SKM-1 treated with dmso at 0.1 percent for 144 hours (cell line): ENCODE results near the gene EMILIN3.

Experiments used
- DNase-seq: peaks from one replicate; lab custom pipeline; 2025; ENCODE audit not compliant: unreplicated experiment; lab: John Stamatoyannopoulos, UW

EMILIN3 gene

GRCh38 chr20:41392871-41393704 lies 26.5 kb upstream of the EMILIN3 start:
- DNase-seq, result no peak

DNA sequence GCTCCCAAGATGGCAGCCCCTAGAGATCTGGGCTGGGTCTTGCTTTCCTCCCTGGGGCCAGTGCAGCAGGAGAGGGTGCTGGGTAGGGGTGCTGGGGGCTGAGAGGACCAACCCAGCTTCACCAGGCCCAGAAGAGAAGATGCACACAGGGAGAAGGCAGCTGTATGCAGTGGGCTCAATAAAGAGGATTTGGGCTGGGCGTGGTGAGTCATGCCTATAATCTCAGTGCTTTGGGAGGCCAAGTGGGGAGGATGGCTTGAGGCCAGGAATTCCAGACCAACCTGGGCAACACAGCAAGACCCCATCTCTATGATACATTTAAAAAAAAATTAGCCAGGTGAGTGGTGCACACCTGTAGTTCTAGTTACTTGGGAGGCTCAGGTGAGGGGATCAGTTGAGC lies 25.7 kb upstream of the EMILIN3 start:
- no peak for DNase-seq

DNA sequence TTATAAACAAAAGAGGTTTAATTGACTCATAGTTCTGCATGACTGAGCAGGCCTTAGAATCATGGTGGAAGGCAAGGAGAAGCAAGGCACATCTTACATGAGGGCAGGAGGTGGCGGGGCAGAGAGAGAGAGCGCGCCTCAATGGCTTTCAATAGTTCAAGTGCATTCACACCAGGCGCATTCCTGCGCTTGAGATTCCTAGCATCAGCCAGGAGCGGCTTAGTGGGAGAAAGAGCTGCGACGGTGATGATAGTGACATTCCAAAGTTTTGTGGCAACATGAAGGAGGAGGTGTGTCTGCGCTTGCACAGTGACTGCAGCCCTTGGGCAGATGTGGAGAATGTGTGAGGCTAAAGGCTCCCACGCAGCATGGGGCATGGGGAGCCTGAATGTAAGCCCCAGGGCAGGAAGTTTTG lies 25.0 kb upstream of the EMILIN3 start:
- no peak for DNase-seq

- no peak for DNase-seq
Measured at GRCh38 chr20:41390889-41391288, 24.3 kb upstream of the EMILIN3 start.

DNA sequence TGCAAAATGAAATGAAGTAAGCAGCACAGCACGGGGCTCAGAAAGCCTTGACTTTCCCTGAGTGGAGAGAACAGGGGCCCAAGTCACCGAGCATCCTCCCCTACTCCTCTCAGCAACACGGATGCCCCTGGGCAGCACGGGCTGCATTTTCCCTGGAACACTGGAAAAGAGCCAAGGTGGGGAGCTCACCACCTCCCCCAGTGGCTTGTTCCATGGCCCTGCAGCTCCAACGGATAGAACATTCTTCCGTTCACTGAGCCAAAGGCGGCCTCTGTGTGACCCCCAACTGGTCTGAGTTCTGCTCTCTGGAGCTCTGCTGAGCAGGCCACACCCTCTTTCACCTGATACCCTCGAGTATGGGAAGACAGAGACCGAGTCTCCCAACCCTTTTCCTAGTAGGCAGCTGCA lies 20.8 kb upstream of the EMILIN3 start:
- no peak for DNase-seq

- no peak for DNase-seq
Measured at GRCh38 chr20:41386502-41387427, 20.1 kb upstream of the EMILIN3 start.

DNA sequence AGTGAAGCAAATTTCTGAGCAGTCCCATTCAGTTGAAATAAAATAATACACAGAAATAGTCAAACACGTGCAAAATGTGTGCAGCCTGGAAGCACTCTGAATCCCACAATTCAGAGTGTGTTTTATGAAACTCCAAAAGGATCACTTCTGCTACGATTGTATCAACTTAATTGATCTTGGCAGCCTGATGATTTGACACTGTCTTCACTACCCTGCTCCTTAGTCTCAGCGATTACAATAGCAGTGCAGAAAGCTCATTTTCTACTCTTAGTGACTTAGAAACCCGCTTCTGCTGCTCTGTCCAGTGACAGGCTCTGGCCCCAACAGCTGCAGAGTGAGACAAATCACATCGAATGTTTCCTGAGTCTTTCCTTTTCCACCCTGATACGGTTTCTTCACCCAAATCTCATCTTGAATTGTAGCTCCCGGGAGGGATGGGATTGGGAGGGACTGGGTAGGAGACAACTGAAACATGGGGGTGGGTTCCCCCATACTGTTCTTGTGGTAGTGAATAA lies 16.2 kb upstream of the EMILIN3 start:
- no peak for DNase-seq

DNA sequence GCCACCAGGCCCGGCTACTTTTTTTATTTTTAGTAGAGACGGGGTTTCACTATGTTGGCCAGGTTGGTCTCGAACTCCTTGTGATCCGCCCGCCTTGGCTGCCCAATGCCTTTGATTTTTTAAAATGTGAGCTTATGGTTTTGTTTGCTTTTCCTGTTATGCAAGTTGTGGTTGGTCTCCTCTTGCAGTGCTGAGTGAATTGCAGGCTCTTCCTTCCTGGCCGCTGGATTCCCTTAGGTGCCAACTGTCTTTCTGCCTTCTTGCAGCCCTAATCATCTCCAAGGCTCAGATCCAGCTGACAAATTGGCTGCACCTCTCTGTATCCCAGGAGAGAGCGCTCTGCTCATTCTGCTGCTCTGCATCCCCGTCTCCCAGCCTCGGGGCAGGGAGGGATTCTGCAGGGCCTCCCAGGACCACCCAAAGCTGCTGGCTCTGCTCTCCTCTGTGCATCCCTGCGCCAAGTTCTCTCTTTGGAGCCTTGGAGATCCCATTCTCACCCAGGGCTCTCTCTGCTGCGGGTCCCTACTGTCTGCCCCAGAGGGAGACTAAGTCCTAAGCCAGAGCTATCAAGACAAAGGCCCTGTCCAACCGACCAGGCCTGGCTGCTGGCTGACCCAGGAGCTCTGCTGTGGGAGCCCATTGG lies 14.1 kb upstream of the EMILIN3 start:
- DNase-seq, result no peak

- DNase-seq, result peak; percentile 10
Measured at GRCh38 chr20:41379551-41379950, 12.9 kb upstream of the EMILIN3 start.

DNA sequence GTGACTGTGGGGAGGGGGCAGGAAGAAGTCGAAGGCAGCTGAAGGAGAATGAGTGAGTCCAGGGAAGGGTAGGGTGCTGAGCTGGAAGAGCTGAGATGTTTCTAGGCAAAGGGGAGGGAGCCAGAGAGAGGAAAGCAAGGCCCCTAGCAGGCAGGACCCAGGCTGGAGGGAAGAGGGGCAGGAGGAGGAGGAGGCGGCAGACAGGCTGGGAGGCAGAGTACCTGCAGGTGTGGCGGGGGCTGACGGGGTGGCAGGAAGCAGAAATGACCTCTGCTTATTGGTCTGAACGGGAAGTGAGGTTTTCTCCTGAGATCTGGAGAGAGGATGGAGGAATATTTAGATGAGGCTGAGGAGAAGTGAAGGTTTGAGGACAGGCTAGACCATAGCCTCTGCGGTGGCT lies 10.7 kb upstream of the EMILIN3 start:
- no peak for DNase-seq

DNA sequence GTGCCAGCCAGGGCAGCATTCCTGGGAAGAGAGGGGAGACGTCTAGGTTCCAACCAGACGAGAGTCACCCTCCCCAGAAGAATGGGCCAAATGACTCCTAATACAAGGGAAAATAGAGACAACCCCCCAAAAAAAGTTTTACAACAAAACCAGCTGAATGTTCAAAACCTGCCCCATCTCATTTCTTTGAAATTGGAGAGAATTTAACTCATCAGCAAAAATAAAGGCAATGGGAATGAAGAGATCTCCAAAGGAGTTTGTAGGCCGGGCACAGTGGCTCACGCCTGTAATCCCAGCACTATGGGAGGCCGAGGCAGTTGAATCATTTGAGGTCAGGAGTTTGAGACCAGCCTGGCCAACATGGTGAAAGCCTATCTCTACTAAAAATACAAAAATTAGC lies 9.7 kb upstream of the EMILIN3 start:
- no peak for DNase-seq

- DNase-seq, result no peak
Measured at GRCh38 chr20:41375846-41376245, 9.2 kb upstream of the EMILIN3 start.

GRCh38 chr20:41373931-41374920 lies 7.6 kb upstream of the EMILIN3 start:
- DNase-seq, result no peak

DNA sequence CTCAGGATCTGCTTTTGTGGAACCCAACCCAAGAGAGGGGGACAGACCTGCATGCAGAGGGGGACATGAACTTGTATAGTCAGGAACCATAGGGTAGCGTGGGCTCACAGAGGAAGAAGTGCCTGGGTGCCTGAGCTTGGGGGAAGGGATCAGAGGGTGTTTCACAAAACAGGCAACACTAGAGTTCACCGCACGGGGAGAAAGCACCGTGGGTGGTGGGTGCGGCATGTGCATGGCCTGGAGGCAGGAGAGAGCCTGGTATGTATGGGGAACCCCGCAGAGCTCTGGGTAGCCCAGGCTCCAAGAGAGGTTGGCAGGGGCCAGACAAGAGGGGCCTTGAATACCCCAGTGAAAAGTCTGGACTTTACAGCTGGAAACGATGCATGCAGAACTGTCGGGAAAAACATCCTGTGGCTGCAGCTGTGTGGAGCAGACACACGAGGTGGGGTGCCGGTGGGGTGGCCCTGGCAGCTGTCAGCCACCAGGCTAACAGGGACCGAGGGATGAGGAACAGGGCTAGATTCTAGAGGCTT lies 6.7 kb upstream of the EMILIN3 start:
- no peak for DNase-seq

DNA sequence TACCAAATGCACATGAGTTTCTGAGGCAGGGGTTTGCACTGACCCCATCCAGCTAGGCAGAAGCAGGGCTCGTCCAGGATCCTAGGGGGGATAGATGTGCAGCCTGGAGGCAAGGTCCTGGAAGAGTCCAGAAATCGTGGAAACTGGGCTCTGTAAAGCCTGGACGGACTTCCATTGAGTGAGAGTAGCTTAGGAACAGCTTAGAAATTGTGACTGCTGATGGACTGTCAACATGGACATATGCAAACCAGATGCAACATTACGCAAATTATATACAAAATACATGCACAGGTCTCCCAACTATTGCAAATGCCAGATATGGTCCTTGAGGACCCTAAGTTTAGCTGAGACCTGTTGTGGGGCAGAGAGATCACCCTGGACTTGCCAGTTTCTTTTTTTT lies 4.8 kb upstream of the EMILIN3 start:
- no peak for DNase-seq

- DNase-seq, result no peak
Measured at GRCh38 chr20:41370176-41370575, 3.6 kb upstream of the EMILIN3 start.

DNA sequence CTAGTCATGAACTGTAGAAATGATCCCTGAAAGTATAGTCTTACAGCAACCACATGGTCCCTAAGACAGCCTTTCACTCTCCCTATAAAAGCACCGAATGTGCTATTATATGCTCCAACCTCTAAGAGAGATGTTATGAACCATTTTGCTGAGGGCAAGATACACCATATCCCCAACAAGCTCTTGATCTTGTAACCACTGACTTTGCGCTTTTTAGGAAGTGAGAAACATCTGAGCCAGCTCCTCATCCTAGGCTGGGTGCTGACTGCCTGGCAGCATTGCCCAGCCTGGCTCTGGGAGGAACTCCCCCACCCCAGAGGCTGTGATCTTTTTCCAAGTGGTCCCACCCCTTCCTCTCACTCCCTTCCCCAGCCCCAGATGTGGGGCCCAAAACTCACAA lies 3.1 kb upstream of the EMILIN3 start:
- DNase-seq, result no peak

- no peak for DNase-seq
Measured at GRCh38 chr20:41367956-41368355, 1.3 kb upstream of the EMILIN3 start.

DNA sequence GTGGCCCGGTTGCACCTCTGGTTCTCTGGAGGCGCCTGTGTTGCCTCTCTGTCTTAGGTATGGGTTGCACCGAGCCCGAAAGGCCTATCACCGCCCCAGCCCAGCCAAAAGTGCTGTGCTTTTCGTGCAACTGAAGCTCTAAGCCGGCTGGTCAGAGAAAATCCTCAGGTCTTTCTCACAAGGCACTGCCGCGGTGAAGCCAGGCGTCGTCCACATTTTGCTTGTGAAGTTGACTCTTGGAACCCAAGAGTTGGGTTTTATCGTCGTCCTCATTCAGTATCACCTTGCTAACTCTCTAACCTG lies 726 bp upstream of the EMILIN3 start:
- no peak for DNase-seq
